ENCODE measurements around the gene PDE11A. TPM values are rescaled to one million over a fixed set of nuclear protein-coding genes. Genes with fewer than 3 reads are reported as not detected.

The PDE11A gene
- total and polyA plus RNA-seq, 2 of the 13 experiments (the other 11 are each of a cell fraction or from before 2014, with no cell fraction given): 1.2 to 1.7 TPM

GRCh38 chr2:177598326-177599138, 474.0 kb downstream of the PDE11A start (continued):
- TF ChIP-seq ZNF318 (CRISPR knock-in tag; IDR thresholded peaks at IDR 0.05) (no peak), SP2 (CRISPR knock-in tag; IDR thresholded peaks at IDR 0.05) (no peak), SRF (IDR thresholded peaks at IDR 0.05; ENCODE audit: low read depth, low read length) (no peak), ATF5 (CRISPR knock-in tag; IDR thresholded peaks at IDR 0.05; ENCODE audit: low read depth) (no peak), RFX1 (IDR thresholded peaks at IDR 0.05) (0 out of 2 replicates have a peak, but pooled peaks have one; percentile 3), DZIP1 (CRISPR knock-in tag; IDR thresholded peaks at IDR 0.05) (no peak), ZNF563 (CRISPR knock-in tag; IDR thresholded peaks at IDR 0.05) (no peak), HINFP (CRISPR knock-in tag; IDR thresholded peaks at IDR 0.05; ENCODE audit: low read depth) (no peak), ASH2L (IDR thresholded peaks at IDR 0.05; ENCODE audit: insufficient read length, low read depth, low read length) (peak; percentile 35)
